ENCODE measurements around the gene SHISA6. TPM values are rescaled to one million over a fixed set of nuclear protein-coding genes. Genes with fewer than 3 reads are reported as not detected.

Gene SHISA6
- total RNA-seq, 1 experiment from 2014 or later: 2.9 TPM

DNA sequence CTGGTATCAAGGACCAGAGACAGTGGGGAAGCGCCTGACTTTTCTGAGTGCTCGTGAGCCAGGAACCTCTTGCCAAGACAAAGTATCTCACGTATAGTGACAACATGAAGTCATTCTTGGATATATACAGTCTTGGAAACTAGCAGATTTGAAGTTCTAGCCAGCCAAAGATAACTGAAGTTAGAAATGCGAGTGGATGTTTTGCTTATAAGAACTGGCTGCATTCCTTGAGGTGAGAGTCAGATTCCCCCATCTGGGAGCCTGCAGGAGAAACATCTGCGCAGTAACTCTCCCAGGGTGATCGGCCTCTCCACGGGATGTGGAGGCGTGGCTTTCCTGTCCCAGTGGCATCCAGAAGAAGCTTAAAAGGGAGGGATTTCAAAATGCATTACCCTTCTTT, 89.8 kb downstream of the SHISA6 start:
- no peak overlapping the region for H2AFZ ChIP-seq (ENCODE audit: low read length)
- H3K9me3 ChIP-seq (ENCODE audit: control insufficient read depth, low read depth, low read length): no peaks in the 10 kb centered on the region
- H3K56ac ChIP-seq (ENCODE audit: insufficient read length, low read depth, low read length): no peak overlapping the region
- Mint-ChIP-seq H3K4me3 (peak overlapping the region in 1 of 2 experiments; percentile 49; a peak in 1 of 5 replicates), H3K27me3 (ENCODE audit: low read depth) (peaks cover 2% of the 10 kb centered on the region; the same call in 1 of the 2 replicates), H3K27ac (no peak overlapping the region), H3K9me3 (no peaks in the 10 kb centered on the region), H3K4me1 (peaks cover 25 to 40% of the 10 kb centered on the region in 2 experiments), H3K36me3 (ENCODE audit: insufficient read depth in 1 of 3, low read depth in 3 of 3) (no peaks in the 10 kb centered on the region; a peak in 1 of 7 replicates)
- H3K4me2 ChIP-seq (ENCODE audit: insufficient read depth, insufficient read length, low read length): no peak overlapping the region
- no peak overlapping the region for H4K91ac ChIP-seq (ENCODE audit: insufficient read length, low read depth, low read length)
- H3K23me2 ChIP-seq (ENCODE audit: insufficient read length, low read depth, low read length, poor library complexity, severe bottlenecking): no peaks in the 10 kb centered on the region
- H3K4ac ChIP-seq (ENCODE audit: low read depth, low read length): no peak overlapping the region
- no peak overlapping the region for H3K23ac ChIP-seq (ENCODE audit: insufficient read length, low read depth, low read length)
- H4K8ac ChIP-seq (replicated peaks; ENCODE audit: insufficient read length, low read depth, low read length): no peak overlapping the region
- TF ChIP-seq, protein P1, sequence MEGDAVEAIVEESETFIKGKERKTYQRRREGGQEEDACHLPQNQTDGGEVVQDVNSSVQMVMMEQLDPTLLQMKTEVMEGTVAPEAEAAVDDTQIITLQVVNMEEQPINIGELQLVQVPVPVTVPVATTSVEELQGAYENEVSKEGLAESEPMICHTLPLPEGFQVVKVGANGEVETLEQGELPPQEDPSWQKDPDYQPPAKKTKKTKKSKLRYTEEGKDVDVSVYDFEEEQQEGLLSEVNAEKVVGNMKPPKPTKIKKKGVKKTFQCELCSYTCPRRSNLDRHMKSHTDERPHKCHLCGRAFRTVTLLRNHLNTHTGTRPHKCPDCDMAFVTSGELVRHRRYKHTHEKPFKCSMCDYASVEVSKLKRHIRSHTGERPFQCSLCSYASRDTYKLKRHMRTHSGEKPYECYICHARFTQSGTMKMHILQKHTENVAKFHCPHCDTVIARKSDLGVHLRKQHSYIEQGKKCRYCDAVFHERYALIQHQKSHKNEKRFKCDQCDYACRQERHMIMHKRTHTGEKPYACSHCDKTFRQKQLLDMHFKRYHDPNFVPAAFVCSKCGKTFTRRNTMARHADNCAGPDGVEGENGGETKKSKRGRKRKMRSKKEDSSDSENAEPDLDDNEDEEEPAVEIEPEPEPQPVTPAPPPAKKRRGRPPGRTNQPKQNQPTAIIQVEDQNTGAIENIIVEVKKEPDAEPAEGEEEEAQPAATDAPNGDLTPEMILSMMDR (conservative IDR thresholded peaks at IDR 0.05): no peak
- no peaks in the 10 kb centered on the region for H3K27me3 ChIP-seq (ENCODE audit: insufficient read depth, low read length)
- H2AK5ac ChIP-seq (ENCODE audit: insufficient read length, low read length): no peak overlapping the region
- peaks cover 5% of the 10 kb centered on the region; the same call in 1 of the 2 replicates for H3K4me1 ChIP-seq (ENCODE audit: insufficient read depth, low read length)
- H4K5ac ChIP-seq (ENCODE audit: insufficient read length, low read depth, low read length): no peak overlapping the region
- no peaks in the 10 kb centered on the region for H4K20me1 ChIP-seq (ENCODE audit: control insufficient read depth, insufficient read depth, insufficient read length)
- DNase-seq: peak; percentile 87
- H2BK15ac ChIP-seq (ENCODE audit: low read depth, low read length): no peak overlapping the region
- no peak overlapping the region for H3K27ac ChIP-seq (ENCODE audit: insufficient read length, low read depth, low read length)
- no CpG with 5 or more reads among the region's 8 CpGs for WGBS (ENCODE audit: extremely low coverage, insufficient read length, low lambda C conversion rate)
- no peak overlapping the region for H3K18ac ChIP-seq (ENCODE audit: insufficient read length, low read depth, low read length)
- no peak overlapping the region for H3T11ph ChIP-seq (ENCODE audit: low read length)
- no peak overlapping the region for H2BK5ac ChIP-seq (ENCODE audit: insufficient read length, low read length)
- no peaks in the 10 kb centered on the region for H3K79me1 ChIP-seq (ENCODE audit: insufficient read depth, low read depth, low read length, poor library complexity, severe bottlenecking)
- H2BK12ac ChIP-seq (ENCODE audit: insufficient read length, low read depth, low read length): no peak overlapping the region
- H2BK120ac ChIP-seq (ENCODE audit: low read depth, low read length, poor library complexity, severe bottlenecking): no peak overlapping the region
- H3K9ac ChIP-seq (ENCODE audit: extremely low read depth, insufficient read length, low read length): no peak overlapping the region
- H3K14ac ChIP-seq (ENCODE audit: insufficient read depth, low read length): no peak overlapping the region
- no peak overlapping the region for H2BK20ac ChIP-seq (ENCODE audit: low read depth, low read length, poor library complexity, severe bottlenecking)
- H3K79me2 ChIP-seq (ENCODE audit: insufficient read depth, low read length): no peaks in the 10 kb centered on the region
